Embryonic facial prominence (tissue), 1 donor: Measurements from ENCODE around the gene MAST4.

ENCODE experiments used
- DNase-seq: peaks from one replicate; pipeline ENCODE4 v3.0.0-alpha.2; 2016; ENCODE audit errors: extremely low spot score

Gene MAST4

GRCh38 chr5:67015541-67016191 lies 419.5 kb downstream of the MAST4 start:
- no peak for DNase-seq

GRCh38 chr5:67019065-67019845 lies 423.1 kb downstream of the MAST4 start:
- DNase-seq: no peak

GRCh38 chr5:67020096-67020615 lies 424.0 kb downstream of the MAST4 start:
- DNase-seq: no peak

- DNase-seq: no peak
These were observed 424.8 kb downstream of the MAST4 start for GRCh38 chr5:67021031-67021430.

GRCh38 chr5:67021521-67021920 lies 425.3 kb downstream of the MAST4 start:
- no peak for DNase-seq

- DNase-seq: no peak
These were observed 425.8 kb downstream of the MAST4 start for GRCh38 chr5:67021962-67022361.

GRCh38 chr5:67025457-67025856 lies 429.3 kb downstream of the MAST4 start:
- no peak for DNase-seq

GRCh38 chr5:67026278-67026677 lies 430.1 kb downstream of the MAST4 start:
- no peak for DNase-seq

- DNase-seq: no peak
These were observed 431.0 kb downstream of the MAST4 start for GRCh38 chr5:67027171-67027570.

GRCh38 chr5:67028371-67028770 lies 432.2 kb downstream of the MAST4 start:
- DNase-seq: no peak

- DNase-seq: no peak
These were observed 432.7 kb downstream of the MAST4 start for GRCh38 chr5:67028941-67029340.

- no peak for DNase-seq
These were observed 433.3 kb downstream of the MAST4 start for GRCh38 chr5:67029481-67029880.

GRCh38 chr5:67030289-67031056 lies 434.3 kb downstream of the MAST4 start:
- no peak for DNase-seq

- DNase-seq: no peak
These were observed 434.9 kb downstream of the MAST4 start for GRCh38 chr5:67031057-67031443.

GRCh38 chr5:67031692-67032091 lies 435.5 kb downstream of the MAST4 start:
- DNase-seq: no peak

- DNase-seq: no peak
These were observed 436.9 kb downstream of the MAST4 start for GRCh38 chr5:67032921-67033664.

- no peak for DNase-seq
These were observed 437.9 kb downstream of the MAST4 start for GRCh38 chr5:67033880-67034651.

GRCh38 chr5:67035098-67035740 lies 439.0 kb downstream of the MAST4 start:
- DNase-seq: no peak

GRCh38 chr5:67037171-67037570 lies 441.0 kb downstream of the MAST4 start:
- no peak for DNase-seq

- no peak for DNase-seq
These were observed 442.8 kb downstream of the MAST4 start for GRCh38 chr5:67038817-67039603.
